ENCODE measurements around the gene THADA. TPM values are rescaled to one million over a fixed set of nuclear protein-coding genes. Genes with fewer than 3 reads are reported as not detected.

Gene THADA
- total RNA-seq, 3 donors from 2014 or later (not counting 1 experiment from before 2014, with no cell fraction given), result 34.1 to 35.7 (median 35.3) TPM

- WGBS (ENCODE audit: insufficient coverage), result 70% methylated on average over 8 of the region's 9 CpGs
- H3K27ac Mint-ChIP-seq, result no peak overlapping the region
- TF ChIP-seq CTCF (IDR thresholded peaks at IDR 0.05), result no peak
- H3K27me3 Mint-ChIP-seq (ENCODE audit: low read depth in 2 of 2), result no peaks in the 10 kb centered on the region
- no peak overlapping the region for H3K4me3 ChIP-seq (ENCODE audit: low read length)
- peaks cover 13 to 19% of the 10 kb centered on the region in 2 donors for H3K4me1 Mint-ChIP-seq
- ATAC-seq, result no peak
- H3K36me3 ChIP-seq (ENCODE audit: control insufficient read depth, insufficient read depth, low read length), result peaks cover 8% of the 10 kb centered on the region
- H3K27ac ChIP-seq (ENCODE audit: low read length), result no peak overlapping the region
- no peaks in the 10 kb centered on the region for H3K9me3 ChIP-seq (ENCODE audit: control insufficient read depth, insufficient read depth, low read length)
- H3K27me3 ChIP-seq (ENCODE audit: control insufficient read depth, insufficient read depth, low read length), result no peaks in the 10 kb centered on the region
- no peak for DNase-seq
- H3K36me3 Mint-ChIP-seq, result peaks cover 7% of the 10 kb centered on the region
- intact Hi-C loops (cut with micrococcal nuclease), result no loop called here
- peaks cover 31% of the 10 kb centered on the region for H3K4me1 ChIP-seq (ENCODE audit: control insufficient read depth, insufficient read depth, low read length)
- H3K4me3 Mint-ChIP-seq, result no peak overlapping the region
- H3K9me3 Mint-ChIP-seq, result no peaks in the 10 kb centered on the region
Measured at GRCh38 chr2:43233218-43234212, 362.3 kb downstream of the THADA start.

GRCh38 chr2:43230951-43231827 is 364.6 kb downstream of the THADA start:
- DNase-seq (no peak), ATAC-seq (no peak)
- WGBS (ENCODE audit: insufficient coverage), result 93% methylated on average over 7 of the region's 7 CpGs
- intact Hi-C loops (cut with micrococcal nuclease), result no loop called here
- Histone ChIP-seq H3K4me1 (ENCODE audit: control insufficient read depth, insufficient read depth, low read length) (peaks cover 42% of the 10 kb centered on the region), H3K9me3 (ENCODE audit: control insufficient read depth, insufficient read depth, low read length) (no peaks in the 10 kb centered on the region), H3K27me3 (ENCODE audit: control insufficient read depth, insufficient read depth, low read length) (no peaks in the 10 kb centered on the region), H3K36me3 (ENCODE audit: control insufficient read depth, insufficient read depth, low read length) (peaks cover 8% of the 10 kb centered on the region), H3K4me3 (ENCODE audit: low read length) (no peak overlapping the region), H3K27ac (ENCODE audit: low read length) (no peak overlapping the region)
- H3K4me3 Mint-ChIP-seq, result no peak overlapping the region
- no peaks in the 10 kb centered on the region for H3K9me3 Mint-ChIP-seq
- no peak for TF ChIP-seq CTCF (IDR thresholded peaks at IDR 0.05)
- H3K4me1 Mint-ChIP-seq, result peaks cover 25% of the 10 kb centered on the region in 2 donors
- H3K27ac Mint-ChIP-seq, result no peak overlapping the region
- peaks cover 7% of the 10 kb centered on the region for H3K36me3 Mint-ChIP-seq
- H3K27me3 Mint-ChIP-seq (ENCODE audit: low read depth in 2 of 2), result no peaks in the 10 kb centered on the region

GRCh38 chr2:43230351-43230885 is 365.4 kb downstream of the THADA start:
- H3K9me3 ChIP-seq (ENCODE audit: control insufficient read depth, insufficient read depth, low read length), result no peaks in the 10 kb centered on the region
- no peaks in the 10 kb centered on the region for H3K27me3 ChIP-seq (ENCODE audit: control insufficient read depth, insufficient read depth, low read length)
- peaks cover 42% of the 10 kb centered on the region for H3K4me1 ChIP-seq (ENCODE audit: control insufficient read depth, insufficient read depth, low read length)
- intact Hi-C loops (cut with micrococcal nuclease), result no loop called here
- H3K9me3 Mint-ChIP-seq, result no peaks in the 10 kb centered on the region
- 87% methylated on average over 3 of the region's 4 CpGs for WGBS (ENCODE audit: insufficient coverage)
- H3K27ac ChIP-seq (ENCODE audit: low read length), result no peak overlapping the region
- peaks cover 11% of the 10 kb centered on the region for H3K36me3 ChIP-seq (ENCODE audit: control insufficient read depth, insufficient read depth, low read length)
- H3K4me1 Mint-ChIP-seq, result peaks cover 25% of the 10 kb centered on the region in 2 donors
- no peak overlapping the region for H3K4me3 ChIP-seq (ENCODE audit: low read length)
- H3K36me3 Mint-ChIP-seq, result peaks cover 7% of the 10 kb centered on the region
- H3K27me3 Mint-ChIP-seq (ENCODE audit: low read depth in 2 of 2), result no peaks in the 10 kb centered on the region
- no peak overlapping the region for H3K4me3 Mint-ChIP-seq
- H3K27ac Mint-ChIP-seq, result peak overlapping the region in 1 of 2 donors; percentile 90
- no peak for DNase-seq
- TF ChIP-seq CTCF (IDR thresholded peaks at IDR 0.05), result no peak
- ATAC-seq, result no peak

Measured in natural killer cell (primary cell).